ENCODE data around the gene HNF1A.

Gene HNF1A

DNA sequence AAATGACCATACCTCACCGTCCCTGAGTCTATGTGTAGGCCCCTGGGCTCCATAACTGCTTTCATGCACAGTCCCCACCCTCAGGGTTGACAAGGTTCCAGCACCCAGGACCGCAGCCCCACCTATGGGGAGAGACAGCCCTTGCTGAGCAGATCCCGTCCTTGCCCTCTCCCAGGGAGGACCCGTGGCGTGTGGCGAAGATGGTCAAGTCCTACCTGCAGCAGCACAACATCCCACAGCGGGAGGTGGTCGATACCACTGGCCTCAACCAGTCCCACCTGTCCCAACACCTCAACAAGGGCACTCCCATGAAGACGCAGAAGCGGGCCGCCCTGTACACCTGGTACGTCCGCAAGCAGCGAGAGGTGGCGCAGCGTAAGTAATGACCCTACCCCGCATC, 10.3 kb downstream of the HNF1A start:
- DNase-seq (ENCODE audit: low read depth): no peak

DNA sequence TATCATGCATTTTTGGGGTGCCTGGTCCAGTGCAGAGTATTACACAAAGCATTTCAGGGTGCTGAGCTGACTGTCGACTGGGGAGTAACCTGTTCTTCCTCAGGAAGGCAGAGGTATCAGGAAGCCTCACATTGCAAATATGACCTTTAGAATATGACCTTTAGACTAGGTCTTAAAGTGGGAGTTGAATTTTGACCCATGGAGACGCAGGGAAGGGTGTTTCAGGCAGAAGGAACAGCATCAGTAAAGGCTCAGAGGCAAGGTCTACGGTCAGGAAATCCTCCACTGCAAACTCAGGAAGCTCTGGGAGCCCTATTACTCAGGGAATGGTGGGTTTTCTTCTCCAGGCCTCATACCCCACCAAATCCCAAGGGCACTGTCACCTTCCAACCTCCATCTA, 11.3 kb downstream of the HNF1A start:
- DNase-seq (ENCODE audit: low read depth): no peak

DNA sequence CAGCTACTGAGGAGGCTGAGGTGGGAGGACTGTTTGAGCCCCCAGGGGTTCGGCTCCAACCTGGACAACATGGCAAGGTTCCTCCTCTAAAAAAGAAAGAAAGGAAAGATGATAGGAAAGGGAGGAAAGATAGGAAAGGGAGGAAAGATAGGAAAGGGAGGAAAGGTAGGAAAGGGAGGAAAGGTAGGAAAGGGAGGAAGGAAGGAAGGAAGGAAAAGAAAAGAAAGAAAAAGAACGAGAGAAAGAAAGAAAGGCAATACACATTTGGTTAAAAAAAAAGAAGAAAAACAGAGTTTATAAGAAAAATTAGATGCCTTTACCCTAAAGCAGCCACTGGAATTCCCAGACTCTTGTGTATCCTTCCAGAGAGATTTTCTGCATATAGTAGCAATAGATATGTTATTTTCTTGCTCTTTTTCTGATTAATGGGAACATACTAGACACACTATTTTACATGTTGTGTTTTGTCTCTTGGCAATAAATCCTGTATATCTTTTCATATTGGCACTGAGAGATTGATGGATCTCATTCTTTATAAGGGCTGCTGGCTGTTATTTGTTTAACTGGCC, 12.2 kb downstream of the HNF1A start:
- no peak for DNase-seq (ENCODE audit: low read depth)

DNA sequence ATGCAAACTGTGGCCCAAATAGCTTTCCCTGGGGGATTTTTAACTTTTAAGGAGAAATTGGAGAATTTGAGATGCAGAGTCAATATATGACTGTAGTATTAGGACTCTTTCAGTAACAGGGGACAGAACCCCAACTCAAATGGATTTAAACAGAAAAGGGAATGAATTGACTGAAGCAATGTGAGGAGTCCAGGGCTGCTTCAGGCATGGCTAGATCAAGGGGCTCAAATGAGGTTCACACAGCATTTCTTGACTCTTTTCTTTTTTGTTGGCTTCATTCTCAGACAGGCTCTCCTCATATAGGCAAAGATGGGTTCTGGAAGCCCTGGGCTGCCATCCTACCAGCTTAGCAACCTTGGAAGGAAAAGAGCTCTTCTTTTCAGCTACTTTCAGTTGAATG, 13.6 kb downstream of the HNF1A start:
- DNase-seq (ENCODE audit: low read depth): no peak

DNA sequence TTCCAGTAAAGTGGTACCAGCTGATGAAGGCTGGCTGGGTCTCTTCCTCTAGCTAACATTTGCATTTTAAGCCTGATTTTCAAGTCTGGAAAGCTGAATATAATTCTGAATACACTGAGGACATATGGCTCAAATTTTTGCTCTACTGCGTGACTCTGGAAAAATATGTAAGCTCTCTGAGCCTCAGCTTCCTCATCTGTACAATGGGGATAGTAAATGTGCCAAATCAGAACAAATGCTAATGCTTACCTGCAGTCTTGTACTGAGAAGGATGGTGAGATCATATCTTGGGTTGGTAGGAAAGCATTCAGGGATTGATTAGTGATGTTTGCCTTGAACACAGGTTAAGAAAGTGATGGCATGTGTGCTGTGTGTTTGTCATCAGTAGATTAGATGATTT, 14.6 kb downstream of the HNF1A start:
- DNase-seq (ENCODE audit: low read depth): no peak

DNA sequence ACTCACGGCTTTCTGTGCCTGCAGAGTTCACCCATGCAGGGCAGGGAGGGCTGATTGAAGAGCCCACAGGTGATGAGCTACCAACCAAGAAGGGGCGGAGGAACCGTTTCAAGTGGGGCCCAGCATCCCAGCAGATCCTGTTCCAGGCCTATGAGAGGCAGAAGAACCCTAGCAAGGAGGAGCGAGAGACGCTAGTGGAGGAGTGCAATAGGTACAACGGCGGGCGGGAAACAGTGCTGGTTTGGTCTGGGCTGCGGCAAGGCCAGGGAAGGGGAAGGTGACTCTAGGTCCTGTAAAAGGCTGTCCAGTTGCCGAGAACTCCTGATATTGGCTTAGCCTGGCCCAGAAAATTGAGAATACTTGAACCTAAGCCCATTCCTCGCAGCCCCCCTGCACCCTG, 15.2 kb downstream of the HNF1A start:
- no peak for DNase-seq (ENCODE audit: low read depth)

DNA sequence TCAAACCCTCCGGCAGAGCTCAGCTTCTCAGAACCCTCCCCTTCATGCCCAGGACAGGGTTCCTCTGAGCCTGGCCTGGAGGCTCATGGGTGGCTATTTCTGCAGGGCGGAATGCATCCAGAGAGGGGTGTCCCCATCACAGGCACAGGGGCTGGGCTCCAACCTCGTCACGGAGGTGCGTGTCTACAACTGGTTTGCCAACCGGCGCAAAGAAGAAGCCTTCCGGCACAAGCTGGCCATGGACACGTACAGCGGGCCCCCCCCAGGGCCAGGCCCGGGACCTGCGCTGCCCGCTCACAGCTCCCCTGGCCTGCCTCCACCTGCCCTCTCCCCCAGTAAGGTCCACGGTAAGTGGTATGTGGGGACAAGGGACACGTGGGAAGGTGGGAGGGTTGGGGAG, 15.7 kb downstream of the HNF1A start:
- DNase-seq (ENCODE audit: low read depth): no peak

DNA sequence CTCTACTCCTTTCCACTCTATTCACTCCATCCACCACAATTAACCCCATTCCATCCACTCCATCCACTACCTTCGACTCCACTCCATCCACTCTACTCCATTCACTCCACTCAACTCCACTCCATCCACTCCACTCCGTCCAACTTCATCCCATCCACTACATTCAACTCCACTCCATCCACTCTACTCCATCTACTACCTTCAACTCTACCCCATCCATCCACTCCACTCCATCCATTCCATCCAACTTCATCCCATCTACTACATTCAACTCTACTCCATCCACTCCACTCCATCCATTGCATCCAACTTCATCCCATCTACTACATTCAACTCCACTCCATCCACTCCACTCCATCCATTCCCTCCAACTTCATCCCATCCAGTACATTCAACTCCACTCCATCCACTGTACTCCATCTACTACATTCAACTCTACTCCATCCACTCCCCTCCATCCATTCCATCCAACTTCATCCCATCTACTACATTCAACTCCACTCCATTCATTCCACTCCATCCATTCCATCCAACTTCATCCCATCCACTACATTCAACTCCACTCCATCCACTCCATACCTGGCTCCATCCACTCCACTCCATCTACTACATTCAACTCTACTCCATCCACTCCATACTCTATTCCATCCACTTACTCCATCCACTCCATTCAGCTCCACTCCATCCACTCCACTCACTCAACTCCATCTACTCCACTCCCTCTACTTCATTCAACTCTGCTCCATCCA, 16.4 kb downstream of the HNF1A start:
- DNase-seq (ENCODE audit: low read depth): no peak

DNA sequence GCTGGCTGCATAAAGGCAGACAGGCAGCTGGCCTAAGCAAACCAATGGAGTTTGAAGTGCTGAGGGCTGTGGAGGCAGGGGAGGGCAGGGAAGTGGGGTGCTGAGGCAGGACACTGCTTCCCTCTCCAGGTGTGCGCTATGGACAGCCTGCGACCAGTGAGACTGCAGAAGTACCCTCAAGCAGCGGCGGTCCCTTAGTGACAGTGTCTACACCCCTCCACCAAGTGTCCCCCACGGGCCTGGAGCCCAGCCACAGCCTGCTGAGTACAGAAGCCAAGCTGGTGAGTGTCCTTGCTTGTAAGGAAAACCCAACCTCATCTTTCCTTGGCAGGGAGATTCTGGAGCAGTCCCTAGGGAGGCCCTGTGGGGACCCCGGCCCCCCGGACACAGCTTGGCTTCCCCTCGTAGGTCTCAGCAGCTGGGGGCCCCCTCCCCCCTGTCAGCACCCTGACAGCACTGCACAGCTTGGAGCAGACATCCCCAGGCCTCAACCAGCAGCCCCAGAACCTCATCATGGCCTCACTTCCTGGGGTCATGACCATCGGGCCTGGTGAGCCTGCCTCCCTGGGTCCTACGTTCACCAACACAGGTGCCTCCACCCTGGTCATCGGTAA, 17.9 kb downstream of the HNF1A start:
- DNase-seq (ENCODE audit: low read depth): no peak

DNA sequence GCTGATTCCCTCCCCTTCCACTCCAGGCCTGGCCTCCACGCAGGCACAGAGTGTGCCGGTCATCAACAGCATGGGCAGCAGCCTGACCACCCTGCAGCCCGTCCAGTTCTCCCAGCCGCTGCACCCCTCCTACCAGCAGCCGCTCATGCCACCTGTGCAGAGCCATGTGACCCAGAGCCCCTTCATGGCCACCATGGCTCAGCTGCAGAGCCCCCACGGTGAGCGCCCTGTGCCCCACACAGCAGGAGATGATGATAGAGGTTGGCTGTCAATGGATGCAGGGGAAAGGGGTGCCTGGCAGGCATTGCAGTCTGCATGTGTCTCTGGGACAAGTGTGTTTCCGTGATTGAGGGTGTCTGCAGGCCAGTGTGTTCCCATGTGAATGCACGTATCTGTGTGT, 19.1 kb downstream of the HNF1A start:
- no peak for DNase-seq (ENCODE audit: low read depth)

DNA sequence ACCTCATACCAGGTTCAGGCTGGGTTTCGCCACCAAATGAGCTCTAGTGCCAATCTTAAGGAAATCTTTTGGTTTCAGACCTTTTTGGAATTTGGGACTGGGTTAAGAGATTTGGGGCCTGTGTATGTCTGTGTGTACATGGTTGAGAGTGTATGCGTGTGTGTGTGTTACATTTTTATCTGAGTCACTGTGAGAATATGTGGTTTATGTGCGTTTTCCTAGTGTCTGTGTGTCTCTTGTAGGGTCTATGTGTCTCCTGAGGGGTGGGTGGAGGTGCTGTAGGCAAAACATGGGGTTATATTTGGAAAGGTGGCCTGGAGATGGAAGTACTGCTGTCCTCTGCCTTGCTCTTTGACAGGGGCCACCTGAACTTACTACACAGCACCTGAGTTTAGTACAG, 20.1 kb downstream of the HNF1A start:
- no peak for DNase-seq (ENCODE audit: low read depth)

DNA sequence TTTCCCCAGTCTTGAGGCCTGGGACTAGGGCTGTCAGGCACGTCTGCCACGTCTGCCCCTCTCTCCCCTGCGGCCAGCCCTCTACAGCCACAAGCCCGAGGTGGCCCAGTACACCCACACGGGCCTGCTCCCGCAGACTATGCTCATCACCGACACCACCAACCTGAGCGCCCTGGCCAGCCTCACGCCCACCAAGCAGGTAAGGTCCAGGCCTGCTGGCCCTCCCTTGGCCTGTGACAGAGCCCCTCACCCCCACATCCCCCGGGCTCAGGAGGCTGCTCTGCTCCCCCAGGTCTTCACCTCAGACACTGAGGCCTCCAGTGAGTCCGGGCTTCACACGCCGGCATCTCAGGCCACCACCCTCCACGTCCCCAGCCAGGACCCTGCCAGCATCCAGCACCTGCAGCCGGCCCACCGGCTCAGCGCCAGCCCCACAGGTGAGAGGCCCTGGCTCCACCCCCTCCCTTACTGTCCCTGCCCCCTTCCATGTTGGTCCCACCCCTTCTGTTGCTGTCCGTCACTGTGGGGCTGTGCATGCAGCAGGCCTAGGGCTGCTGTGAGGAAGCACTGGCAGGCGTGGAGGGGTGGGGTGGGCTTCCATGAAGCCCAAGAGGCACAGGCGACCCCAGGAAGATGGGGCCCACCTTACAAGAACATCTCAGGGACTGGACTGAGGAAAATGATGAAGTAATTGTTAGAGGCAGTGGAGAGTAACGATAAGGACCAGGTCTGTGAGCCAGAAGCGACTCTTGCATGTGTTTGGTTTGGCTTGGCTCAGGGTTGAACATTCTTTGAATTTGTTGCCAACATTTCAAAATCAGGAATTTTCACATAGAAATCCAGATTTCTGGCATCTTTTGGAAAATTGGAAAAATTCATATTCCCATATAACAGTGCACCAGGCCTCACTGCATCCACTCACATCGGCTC, 21.1 kb downstream of the HNF1A start:
- DNase-seq (ENCODE audit: low read depth): peak; percentile 32

DNA sequence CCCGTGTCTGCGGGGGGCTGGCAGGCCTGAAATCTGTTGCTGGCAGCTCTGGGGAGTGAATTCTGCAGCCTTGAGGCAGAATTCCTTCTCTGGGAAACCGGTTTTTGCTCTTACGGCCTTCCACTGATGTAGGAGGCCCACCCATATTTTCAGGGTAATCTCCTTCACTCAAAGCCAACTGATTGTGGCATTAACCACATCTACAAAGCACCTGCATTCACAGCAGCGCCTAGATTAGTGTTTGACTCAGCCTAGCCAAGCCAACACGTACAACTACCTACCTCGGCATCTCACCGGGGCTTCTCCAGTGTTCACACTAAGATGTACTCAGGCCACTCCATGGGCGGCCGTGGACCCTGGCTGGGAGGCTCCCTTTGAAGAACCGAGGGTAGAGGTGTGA, 22.2 kb downstream of the HNF1A start:
- DNase-seq (ENCODE audit: low read depth): no peak

DNA sequence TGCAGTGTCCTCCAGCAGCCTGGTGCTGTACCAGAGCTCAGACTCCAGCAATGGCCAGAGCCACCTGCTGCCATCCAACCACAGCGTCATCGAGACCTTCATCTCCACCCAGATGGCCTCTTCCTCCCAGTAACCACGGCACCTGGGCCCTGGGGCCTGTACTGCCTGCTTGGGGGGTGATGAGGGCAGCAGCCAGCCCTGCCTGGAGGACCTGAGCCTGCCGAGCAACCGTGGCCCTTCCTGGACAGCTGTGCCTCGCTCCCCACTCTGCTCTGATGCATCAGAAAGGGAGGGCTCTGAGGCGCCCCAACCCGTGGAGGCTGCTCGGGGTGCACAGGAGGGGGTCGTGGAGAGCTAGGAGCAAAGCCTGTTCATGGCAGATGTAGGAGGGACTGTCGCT, 22.7 kb downstream of the HNF1A start:
- DNase-seq (ENCODE audit: low read depth): no peak

DNA sequence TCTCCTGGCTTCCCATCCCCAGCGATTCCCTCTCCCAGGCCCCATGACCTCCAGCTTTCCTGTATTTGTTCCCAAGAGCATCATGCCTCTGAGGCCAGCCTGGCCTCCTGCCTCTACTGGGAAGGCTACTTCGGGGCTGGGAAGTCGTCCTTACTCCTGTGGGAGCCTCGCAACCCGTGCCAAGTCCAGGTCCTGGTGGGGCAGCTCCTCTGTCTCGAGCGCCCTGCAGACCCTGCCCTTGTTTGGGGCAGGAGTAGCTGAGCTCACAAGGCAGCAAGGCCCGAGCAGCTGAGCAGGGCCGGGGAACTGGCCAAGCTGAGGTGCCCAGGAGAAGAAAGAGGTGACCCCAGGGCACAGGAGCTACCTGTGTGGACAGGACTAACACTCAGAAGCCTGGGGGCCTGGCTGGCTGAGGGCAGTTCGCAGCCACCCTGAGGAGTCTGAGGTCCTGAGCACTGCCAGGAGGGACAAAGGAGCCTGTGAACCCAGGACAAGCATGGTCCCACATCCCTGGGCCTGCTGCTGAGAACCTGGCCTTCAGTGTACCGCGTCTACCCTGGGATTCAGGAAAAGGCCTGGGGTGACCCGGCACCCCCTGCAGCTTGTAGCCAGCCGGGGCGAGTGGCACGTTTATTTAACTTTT, 23.6 kb downstream of the HNF1A start:
- no peak for DNase-seq (ENCODE audit: low read depth)

DNA sequence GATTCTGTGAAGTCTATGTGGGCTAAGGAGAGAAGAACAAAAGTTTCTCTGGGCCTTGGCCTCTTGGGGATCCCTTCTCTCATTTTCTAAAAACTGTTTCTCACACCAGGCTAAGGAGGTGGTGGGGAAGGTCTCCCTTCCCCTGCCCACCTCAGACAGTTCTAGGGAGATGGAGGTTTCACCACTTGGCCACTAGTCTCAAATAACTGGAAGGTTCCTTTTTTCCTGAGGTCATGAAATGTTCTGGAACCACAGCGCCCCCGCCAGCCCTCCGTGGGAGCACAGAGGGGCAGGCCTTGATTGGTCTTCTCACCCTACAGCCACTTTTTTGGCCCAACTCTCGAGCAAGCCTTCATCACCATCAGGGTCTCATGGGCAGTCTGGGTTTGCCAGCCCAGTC, 25.3 kb downstream of the HNF1A start:
- no peak for DNase-seq (ENCODE audit: low read depth)

DNA sequence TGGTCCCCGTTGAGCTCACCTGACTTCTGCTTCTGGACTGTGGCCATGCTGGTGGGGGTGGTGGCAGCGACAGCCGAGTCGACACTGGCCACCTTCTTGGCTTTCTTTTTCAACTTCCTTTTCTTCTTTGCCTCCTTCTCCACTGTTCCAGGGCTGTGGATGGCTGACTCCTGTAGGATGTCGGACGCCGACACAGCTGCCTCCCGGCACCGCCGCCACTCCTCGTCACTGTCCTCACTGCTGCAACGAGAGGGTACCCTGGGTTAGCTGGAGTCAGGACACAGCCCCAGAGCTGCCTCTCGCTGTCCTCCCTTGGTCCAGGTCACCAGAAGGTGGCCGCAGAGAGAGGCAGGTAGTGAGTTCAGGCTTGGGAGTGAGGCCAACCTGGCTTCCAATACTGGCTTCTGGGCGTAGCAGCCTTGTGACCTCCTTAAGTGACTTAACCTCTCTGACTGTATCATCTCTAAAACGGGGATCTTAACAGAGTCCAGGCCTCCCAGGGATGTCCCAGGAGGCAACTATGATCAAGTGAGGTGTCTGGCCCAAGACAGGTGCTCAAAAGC, 26.0 kb downstream of the HNF1A start:
- DNase-seq (ENCODE audit: low read depth): no peak

DNA sequence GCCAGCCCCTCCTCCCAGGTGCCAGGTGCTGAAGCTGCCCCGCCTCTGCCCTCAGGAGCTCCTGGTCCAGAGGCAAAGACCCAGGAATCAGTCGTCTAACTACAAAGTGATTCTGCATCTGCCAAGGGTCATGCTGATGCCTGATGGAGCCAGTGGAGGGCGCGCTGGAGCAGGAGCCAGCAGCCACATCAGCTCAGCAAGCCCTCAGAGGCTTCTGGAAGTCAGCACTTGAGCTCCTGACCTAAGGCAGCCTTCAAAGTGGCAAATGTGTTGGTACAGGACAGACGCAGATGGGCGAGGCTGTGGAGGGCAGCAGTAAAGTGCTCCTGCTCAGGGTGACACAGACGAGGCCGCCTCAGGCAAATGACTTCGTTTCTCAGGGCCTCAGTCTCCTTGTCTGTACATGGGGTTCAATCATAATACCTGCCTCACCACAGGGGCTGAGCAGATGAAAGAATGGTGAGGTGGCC, 27.0 kb downstream of the HNF1A start:
- DNase-seq (ENCODE audit: low read depth): peak; percentile 25

DNA sequence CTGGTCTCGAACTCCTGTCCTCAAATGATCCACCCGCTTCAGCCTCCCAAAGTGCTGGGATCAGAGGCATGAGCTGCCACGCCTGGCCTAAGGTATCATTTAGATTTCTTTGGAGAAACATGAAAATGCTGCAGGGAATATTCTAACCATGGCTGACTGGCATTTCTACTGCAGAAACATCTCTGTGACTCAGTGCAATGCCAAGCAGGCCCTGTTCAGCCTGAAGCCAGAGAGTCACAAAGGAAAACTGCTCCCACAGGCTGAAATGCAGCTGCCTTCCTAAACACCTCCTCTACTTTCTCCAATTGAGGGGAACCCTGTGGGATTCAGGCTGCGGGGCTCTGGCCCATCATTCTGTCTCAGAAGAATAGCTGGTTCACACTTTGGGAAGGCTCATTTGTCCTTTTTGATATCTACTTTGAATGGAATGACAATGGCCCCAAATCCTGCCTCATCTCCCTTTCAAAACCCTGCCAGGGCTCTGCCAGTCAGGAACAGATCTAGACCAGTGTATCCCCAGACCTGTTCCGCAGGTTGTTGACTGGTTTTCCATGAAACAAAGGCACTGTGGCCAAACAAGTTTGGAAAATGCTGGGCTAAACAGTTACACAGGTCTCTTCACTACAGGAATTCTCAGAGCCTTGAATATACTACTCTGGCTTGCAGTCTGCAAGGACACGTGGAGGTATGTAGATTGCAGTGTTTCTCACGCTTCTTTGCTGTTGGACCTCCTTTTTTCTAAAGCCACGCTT, 30.2 kb downstream of the HNF1A start:
- no peak for DNase-seq (ENCODE audit: low read depth)

DNA sequence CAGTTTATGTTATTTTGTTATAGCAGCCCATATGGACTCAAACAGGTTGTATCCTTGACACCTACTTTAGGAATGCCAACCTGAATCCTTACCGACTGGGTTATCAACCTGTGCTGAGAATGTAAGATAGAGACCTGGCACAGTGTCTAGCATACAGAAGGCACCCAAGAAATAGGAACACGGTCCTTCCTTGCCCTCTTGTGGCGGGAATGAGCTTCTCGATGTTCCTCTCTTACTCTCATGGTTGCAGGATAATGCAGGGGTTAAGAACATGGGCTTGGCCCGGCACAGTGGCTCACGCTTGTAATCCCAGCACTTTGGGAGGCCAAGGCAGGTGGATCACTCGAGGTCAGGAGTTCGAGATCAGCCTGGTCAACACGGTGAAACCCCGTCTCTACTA, 31.4 kb downstream of the HNF1A start:
- peak; percentile 17 for DNase-seq (ENCODE audit: low read depth)

DNA sequence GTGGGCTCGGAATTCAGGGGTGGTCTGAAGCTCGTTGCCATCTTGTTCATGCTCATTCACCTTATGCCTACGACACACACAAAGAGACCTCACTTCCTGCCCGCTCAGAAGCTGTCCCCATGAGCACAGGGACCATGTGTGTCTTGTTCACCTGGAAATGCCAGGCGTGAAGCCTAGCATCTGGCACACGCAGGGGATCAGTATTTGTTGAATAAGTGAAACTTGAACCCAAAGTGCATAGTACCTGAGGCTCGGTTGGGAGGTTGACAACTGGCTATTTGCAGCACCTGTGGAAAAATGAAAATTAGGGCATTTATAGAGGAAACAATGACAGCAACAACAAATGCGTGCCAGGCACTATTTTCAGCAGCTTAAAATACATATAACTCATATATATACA, 32.5 kb downstream of the HNF1A start:
- no peak for DNase-seq (ENCODE audit: low read depth)

Data from fibroblast of gingiva (primary cell).